Fibroblast of the aortic adventitia (primary cell): Measurements from ENCODE around the gene MGAT4C. TPM values are rescaled to one million over a fixed set of nuclear protein-coding genes. Genes with fewer than 3 reads are reported as not detected.

Source experiments
- DNase-seq: peaks from one replicate; pipeline ENCODE4 v3.0.0-alpha.2; 2010; ENCODE audit warnings: low read depth
- H3K4me3 ChIP-seq: 2 replicates; pipeline ENCODE4 v1.5.1; 2011; ENCODE audit warnings: low read depth, mild to moderate bottlenecking, control low read depth, low read length, moderate library complexity
- total RNA-seq: library from RNA; depleted of rRNA; stranded (reverse); fragments of >200 nt; gene quantifications from 2 replicates; pipeline ENCODE4 v1.2.3, GENCODE V29; 2012; ENCODE audit warnings: low replicate concordance
- TF ChIP-seq, protein P1 (sequence below): IDR thresholded peaks from 2 replicates; pipeline ENCODE4 v1.5.1; 2011; ENCODE audit warnings: mild to moderate bottlenecking, low read length, control low read depth, inconsistent platforms; ENCODE audit not compliant: insufficient read depth

MGAT4C gene
- total RNA-seq, 1 donor, result 0.09 TPM

DNA sequence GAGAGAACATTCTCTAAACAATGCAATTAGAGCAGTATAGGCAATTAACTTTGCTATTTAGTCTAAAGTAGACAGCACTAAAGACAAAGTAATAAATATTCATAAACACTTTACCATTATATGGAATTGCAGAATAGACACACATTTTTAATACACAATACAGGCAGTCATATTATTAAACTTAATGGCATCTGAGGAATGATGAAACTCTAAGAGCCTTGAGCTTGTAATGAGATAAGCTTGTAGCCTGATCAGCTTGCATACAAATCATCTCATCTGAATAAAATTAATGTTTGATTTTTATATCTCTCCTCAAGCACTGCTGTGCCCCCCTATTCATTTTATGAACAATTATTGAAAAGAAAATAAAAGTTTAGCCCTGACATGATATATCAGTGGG is 107.6 kb downstream of the MGAT4C start:
- TF ChIP-seq, protein P1, sequence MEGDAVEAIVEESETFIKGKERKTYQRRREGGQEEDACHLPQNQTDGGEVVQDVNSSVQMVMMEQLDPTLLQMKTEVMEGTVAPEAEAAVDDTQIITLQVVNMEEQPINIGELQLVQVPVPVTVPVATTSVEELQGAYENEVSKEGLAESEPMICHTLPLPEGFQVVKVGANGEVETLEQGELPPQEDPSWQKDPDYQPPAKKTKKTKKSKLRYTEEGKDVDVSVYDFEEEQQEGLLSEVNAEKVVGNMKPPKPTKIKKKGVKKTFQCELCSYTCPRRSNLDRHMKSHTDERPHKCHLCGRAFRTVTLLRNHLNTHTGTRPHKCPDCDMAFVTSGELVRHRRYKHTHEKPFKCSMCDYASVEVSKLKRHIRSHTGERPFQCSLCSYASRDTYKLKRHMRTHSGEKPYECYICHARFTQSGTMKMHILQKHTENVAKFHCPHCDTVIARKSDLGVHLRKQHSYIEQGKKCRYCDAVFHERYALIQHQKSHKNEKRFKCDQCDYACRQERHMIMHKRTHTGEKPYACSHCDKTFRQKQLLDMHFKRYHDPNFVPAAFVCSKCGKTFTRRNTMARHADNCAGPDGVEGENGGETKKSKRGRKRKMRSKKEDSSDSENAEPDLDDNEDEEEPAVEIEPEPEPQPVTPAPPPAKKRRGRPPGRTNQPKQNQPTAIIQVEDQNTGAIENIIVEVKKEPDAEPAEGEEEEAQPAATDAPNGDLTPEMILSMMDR, result no peak
- no peak overlapping the region for H3K4me3 ChIP-seq
- peak; percentile 19 for DNase-seq

DNA sequence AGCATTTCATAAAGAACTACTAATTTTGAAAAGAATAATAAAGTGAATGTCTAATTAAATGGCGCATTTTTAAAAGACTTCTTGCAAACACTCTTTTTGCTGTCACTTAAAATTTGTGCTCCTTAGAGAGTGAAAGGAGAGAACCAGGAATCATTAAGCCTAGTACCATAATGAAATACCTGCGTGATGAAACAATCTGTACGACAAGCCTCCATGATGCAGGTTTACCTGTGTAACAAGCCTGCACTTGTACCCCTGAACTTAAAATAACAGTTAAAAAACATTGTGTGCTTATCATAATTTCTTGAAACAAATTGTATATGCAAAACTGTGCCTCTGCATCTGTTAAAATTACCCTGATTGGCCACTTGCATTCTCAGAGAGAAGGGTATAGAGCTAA is 108.1 kb downstream of the MGAT4C start:
- DNase-seq, result no peak
- TF ChIP-seq, protein P1, result no peak
- no peak overlapping the region for H3K4me3 ChIP-seq

DNA sequence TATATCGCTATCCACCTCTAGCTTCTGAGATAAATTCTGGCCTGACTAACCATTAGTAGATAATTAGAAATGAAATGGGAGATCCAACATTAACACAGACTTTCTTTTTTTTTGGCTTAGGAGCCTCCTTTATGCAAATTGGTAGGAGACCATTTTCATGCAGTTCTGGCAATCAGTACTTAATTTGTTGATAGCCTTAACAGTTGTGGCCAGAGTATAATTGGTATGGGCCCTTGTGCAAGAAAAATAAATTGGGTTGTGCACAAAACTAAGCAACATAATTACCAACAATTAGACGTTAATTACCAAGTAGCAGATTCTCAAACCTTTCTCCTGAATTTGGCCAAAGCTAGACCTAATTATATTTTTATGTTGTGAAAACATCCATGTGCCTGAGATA is 111.0 kb downstream of the MGAT4C start:
- H3K4me3 ChIP-seq, result no peak overlapping the region
- DNase-seq, result no peak
- TF ChIP-seq, protein P1, result no peak

DNA sequence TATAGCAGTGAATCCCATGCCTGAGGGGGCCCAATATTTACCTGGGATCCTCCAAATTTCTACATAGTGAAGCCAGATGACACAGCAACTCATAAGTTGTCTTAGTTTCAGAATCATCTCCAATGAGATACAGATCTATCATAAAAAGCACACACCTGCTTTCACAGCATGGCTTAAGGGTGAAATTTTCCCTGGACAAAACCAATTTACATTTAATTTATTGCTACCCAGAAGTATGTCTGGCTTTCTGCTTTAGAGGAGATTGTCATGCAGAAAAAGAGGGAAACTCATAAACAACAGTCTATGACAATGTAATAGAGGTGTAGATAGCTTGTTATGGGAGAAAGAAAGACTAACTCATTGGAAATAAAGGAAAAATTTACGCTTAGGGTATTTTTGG is 113.0 kb downstream of the MGAT4C start:
- H3K4me3 ChIP-seq, result no peak overlapping the region
- no peak for DNase-seq
- TF ChIP-seq, protein P1, result no peak

DNA sequence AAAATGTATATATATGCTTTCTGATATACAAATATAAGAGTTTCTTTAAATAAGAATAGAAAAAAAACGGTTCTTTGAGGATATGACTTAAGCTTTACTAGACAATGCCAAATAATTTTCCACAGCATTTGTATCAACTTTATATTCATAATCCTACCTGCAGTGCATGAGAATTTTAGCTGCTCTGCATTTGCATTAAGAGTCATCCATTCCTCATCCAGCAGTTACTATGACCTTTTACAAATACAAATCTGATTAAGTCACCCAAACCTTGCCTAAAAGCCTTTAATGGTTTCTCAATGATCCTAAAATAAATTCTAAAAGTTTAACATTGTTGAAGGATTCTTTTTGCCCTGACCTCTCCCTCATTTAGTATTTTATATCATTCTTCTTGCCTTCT is 116.5 kb downstream of the MGAT4C start:
- no peak overlapping the region for H3K4me3 ChIP-seq
- TF ChIP-seq, protein P1, result no peak
- no peak for DNase-seq

DNA sequence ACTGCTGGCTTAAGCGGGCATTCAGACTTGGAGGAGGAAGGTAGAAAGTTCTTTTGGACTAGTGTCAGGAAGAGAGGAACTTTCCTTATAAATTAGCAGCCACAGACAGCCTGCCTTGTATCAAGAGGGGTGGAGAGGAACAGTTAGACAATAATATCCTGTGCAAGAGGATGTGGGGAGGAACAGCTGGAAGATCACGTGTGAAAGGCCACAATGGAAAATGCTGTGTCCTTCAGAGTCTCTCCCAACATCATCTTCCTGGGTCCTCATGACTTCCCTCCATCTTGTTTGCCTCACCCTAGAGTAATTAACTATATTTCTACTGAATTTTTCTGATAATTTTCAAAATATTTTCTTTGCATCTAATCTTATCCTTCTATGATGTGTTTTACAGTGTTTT is 117.4 kb downstream of the MGAT4C start:
- TF ChIP-seq, protein P1, result no peak
- DNase-seq, result no peak
- no peak overlapping the region for H3K4me3 ChIP-seq

DNA sequence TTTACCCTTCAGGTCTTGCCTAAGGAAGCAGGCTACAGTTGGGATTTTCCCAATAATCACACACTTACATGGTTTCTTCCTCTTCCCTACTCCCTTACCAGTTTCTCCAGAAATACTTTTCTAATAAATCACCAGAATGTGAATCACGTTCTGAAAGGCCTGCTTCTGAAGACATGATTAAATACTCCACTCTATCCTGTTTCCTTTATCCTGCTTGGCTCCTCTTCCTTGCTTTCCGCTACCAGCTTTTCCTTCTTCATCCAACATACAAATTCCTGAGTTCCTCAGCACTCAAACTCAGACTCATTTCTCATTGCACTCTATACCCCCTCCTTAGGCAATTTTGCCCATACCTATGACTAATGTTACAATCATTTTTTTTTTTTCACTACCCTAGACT is 118.3 kb downstream of the MGAT4C start:
- peak; percentile 89 for DNase-seq
- TF ChIP-seq, protein P1, result no peak

More for the DNA sequence above, 118.3 kb downstream of the MGAT4C start:
- H3K4me3 ChIP-seq, result no peak overlapping the region
